HuH-7 (cell line): ENCODE results near the gene AAMP.

Source experiments
- DNase-seq: peaks from one replicate; pipeline ENCODE4 v3.0.0; 2011; ENCODE audit warnings: low spot score

The AAMP gene

DNA sequence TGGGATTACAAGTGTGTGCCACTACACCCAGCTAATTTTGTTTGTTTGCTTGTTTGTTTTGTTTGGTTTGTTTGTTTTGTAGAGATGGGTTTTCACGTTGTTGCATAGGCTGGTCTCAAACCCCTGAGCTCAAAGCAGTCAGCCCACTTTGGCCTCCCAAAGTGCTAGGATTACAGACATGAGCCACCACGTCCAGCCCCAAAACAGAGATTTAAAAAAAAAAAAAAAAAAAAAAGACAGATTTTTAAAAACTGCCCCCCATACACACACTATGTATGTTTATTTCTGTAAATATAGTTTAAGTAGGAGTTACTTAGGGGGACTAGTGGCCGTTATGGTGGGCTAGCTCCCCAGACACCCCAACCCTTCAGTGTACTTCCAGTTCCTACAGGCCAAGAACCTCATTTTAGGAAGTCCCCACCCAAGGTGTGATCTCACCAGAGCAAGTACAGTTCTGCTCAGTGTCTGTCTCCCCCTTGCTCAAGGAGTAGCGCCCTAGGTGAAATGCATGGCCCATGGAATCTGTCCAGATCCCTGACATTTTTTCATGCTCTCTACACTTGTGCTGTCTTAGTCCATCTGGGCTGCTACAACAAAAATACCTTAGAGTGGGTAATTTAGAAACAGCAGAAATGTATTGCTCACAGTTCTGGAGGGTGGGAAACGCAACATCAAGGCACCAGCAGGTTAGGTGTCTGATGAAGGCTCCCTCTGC lies 23.9 kb upstream of the AAMP start:
- no peak for DNase-seq

DNA sequence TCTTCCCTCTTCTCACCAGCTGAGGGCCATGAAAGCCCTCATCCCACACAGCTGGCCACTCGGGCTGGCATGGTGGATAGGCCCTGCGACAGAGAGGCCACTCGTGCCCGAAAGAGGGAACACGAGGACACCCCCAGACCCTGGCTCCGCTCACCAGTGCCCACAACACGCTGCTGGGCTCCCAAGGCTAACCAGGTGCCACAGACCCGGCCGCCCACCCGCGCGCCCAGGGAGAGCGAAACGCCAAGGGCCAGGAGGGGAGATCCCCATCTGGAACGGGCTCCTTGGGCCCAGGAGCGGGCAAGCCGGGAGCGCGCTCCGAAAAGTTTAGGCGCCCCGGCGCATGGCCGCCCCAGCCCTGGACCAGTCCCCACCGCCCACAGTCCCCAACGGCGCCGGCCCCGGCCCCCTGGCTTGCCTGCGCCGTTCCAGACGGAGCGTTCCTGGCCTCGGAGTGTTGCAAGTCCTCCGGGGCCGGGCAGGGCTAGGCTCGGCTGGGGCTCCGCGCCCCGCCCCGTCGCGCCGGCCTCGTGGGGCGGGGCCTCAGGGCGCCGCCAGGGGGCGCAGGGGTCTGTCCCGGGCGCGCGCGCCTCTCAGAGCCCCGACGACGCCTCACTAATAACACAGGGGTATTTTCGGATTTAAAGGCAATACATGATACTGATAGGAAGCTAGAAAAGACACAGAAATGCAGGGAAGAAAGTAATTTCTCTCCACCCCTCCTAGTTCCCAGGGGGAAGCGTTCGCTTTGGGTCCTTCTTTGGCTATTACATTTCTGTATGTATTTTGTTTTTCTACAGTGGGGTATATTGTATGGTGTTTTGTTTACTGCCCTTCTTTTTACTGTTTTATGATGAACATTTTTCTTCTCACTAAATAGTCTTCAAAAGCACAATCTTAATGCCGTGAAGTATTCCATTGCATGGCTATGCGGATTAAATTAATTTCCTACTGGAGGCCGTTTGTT lies 22.4 kb upstream of the AAMP start, which contains the start of gene TMBIM1:
Gene TMBIM1, minus strand, starts transcription at position 456 of the 967 bp plus-strand sequence. CDS start 10,362 bp downstream, outside the sequence.
- DNase-seq = peak; percentile 86

DNA sequence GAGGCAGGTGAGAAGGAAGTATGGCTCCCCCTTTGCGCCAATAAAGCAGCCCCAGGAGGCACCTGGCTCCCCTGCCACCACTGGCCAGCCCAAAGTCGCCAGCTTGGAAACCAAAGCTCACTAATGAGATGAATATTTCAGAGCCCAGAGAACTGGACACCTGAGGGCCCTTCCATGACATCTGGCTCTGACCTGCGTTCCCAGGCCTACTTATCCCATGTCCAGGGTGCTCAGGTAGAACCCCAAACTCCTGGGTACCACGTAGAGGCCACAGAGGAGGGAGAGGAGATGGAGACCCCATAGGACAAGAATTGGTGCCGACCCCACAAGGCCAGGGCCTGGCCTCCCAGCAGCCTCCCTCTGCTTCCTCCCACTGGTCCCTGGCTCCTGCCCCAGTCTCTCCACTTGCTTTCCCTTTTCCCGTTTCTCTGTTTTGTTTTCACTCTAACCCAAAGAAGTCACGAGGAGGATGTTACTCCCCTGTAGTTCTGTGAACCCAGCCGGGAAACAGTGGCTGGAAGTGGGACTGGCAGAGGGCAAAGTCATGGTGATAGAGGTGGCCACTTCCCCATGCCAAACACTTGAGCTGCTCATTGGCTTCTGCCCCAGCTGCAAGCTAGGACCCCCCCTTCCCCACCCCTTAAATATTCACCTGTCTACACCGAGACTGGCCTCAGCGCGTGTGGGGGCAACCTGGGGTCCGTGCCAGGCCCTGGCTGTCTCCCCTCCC lies 21.5 kb upstream of the AAMP start:
- DNase-seq = no peak

GRCh38 chr2:218290316-218291261 lies 20.7 kb upstream of the AAMP start:
- DNase-seq = no peak

GRCh38 chr2:218289639-218290315 lies 19.8 kb upstream of the AAMP start:
- no peak for DNase-seq

DNA sequence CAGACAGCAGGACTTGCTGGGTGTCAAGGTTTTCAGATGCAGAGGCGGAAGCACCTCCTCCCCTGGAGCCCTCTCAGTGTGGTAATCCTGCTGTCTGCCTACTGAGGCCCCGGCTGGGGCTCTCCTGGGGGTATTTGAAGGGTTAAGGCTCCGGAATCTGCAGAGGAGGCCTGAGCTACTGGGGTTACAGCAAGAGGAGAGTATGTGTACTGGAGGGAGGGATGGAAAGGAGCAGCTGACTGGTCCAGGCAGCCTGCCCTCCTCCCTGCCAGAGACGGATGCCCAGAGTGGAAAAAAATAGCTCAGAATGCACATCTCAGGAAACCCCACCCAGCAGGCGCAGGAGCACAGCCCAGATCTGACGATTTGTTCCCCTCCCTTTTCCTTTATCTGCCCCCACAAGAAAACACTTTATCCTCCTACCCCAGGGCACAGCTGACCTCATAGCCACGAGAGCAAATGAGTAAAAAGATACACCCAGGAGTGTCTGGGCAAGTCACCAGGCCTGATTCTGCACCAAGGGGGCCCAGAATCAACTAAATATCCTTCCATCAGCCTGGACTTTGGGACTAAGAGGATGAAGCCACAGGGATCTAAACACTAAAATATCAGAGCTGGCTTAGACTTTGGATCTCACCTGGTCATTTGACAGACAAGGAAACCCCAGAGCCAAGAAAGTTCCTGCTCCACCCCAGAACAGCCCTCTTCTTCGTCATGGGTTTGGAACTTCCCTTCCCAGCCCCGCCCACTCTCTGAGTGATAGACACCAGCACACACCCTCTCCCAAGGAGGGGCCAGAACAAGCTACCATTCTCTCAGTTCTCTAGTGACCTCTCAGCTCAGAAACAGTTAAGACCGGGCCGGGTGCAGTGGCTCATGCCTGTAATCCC lies 16.9 kb upstream of the AAMP start:
- peak; percentile 88 for DNase-seq

DNA sequence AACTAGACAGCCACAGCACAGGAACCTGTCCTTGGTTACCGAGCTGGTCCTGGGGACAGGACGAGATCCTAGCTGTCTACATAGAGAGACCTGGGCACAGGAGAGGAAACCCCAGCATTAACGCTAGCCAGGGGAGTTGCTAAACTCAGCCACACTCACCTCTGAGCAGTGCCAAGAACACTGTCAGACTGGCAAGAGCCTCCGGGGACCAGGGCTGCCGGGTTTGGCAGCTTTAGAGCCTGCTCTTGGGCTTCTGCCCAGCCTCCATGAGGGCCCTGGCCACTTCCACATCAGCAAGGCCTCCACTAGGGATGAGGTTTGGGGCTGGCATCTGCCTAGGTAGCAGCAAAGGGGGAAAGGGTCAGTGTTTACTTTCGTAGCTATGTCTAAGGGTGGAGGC lies 15.7 kb upstream of the AAMP start:
- DNase-seq = no peak

DNA sequence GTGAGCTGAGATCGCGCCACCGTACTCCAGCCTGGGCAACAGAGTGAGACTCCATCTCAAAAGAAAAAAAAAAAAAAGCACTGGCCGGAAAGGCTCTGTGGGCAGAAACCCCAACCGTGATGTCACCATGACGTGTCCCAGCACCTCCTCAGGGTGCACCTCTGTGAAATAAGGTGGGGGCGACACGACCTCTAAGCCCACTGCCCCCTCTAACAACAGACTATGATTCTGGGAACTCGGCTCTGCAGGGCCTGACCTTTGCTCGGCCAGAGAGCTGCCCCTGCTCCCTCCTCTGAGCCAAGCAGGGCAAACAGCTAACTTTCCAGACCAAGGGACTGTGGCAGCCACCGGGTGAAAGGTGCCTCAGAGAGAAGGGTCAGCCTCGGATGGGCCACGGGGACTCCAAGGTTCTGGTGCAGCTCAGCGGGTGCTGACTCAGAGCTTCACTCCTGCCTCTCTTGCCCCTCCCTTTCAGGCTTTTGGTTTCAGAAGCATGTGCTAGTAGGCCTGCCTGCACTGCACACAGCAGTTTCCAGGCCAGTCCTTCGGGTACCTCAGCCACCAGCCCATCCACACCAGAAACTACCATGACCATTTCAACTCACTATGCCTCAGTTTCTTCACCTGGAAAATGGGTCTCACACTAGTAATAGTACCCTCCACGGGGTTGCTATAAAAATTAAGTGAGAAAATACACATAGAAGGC lies 14.3 kb upstream of the AAMP start:
- no peak for DNase-seq

- no peak for DNase-seq
These were observed 12.4 kb upstream of the AAMP start for GRCh38 chr2:218282173-218282991.

- DNase-seq = no peak
These were observed 11.5 kb upstream of the AAMP start for GRCh38 chr2:218281449-218281848.

- DNase-seq = no peak
These were observed 10.4 kb upstream of the AAMP start for GRCh38 chr2:218280260-218280870.

DNA sequence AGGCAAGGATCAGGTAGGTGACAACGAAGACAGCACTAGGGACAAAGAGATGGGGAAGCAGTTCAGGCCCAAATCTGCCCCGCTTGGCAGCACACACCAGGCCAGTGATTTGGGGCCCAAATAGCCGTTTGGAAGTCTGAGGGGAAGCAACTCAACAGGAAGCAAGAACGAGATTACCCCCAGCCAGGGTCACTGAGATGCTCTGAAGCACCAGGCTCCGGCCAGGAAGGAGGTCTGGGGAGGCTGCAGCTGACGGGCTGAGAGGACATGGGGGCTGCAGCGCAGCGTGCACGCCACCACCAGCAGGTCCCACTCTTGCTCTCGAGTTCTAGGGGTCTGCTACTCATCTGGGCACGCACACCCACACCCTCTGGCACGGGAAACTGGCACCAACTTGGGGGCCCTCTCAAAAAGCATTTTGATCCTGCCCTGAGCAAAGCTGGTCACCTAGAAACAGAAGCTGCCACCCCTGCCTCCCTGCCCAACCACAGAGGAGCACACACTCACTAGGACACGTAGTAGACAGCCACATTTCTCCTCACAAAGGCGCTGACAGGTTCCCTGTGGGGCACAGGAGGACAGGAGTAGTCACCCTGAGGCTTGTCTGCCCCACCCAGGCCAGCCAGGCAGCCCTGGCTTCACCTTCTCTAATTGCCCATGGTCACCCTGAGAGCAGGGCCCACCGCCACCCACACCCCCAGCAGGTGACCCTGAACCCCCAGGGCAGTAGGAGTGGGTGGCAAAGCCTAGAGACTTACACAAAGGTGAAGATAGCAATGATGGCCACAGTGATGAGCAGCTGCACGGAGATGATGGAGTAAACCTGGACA lies 8.8 kb upstream of the AAMP start:
- DNase-seq = no peak

DNA sequence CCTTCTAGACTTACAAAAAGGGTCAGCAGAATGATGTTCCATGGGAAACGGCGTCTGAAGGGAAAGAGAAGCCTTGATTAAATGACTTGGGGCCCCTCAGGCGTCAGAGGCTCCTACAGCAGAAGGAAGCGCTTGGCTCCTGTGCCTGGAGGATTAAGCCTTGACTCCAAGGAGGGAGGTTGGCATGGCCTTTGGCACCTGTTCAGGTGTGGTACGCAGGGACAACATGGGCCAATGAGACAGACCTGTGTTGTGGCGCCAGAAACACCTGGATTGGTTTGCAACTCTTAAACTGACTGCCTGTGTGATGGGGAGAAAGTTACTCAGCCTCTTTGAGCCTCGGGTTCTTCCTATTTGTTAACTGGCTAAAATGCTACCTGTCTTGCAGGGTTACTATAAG lies 8.0 kb upstream of the AAMP start:
- DNase-seq = no peak

- no peak for DNase-seq
These were observed 7.2 kb upstream of the AAMP start for GRCh38 chr2:218276986-218277755.

- DNase-seq = no peak
These were observed 5.6 kb upstream of the AAMP start for GRCh38 chr2:218275371-218276072.
